Uterus (tissue), 2 donors: ENCODE data around the gene KCNG1.

Experiments
- CTCF ChIP-seq, 4 experiments: fragments of 200-600 bp in 2 of 4; fragments of 450-650 bp in 2 of 4; sonication (generic) in 2 of 4; IDR thresholded peaks; one replicate each; pipeline ENCODE4 v1.5.1; 2016 to 2019; ENCODE audit warnings: antibody characterized with exemption in 4 of 4, mild to moderate bottlenecking in 2 of 4, moderate library complexity in 1 of 4
- POLR2A ChIP-seq, 2 donors: fragments of 450-650 bp; IDR thresholded peaks; one replicate each; pipeline ENCODE4 v1.6.1; 2016; ENCODE audit warnings: antibody characterized with exemption in 2 of 2, mild to moderate bottlenecking in 1 of 2, moderate library complexity in 1 of 2

- TF ChIP-seq CTCF (IDR thresholded peaks at IDR 0.05) (no peak), POLR2A (IDR thresholded peaks at IDR 0.05) (no peak)
Measured at GRCh38 chr20:51067792-51068191, 44.9 kb upstream of the KCNG1 start.
